ENCODE measurements around the gene LRCH1.

DNA sequence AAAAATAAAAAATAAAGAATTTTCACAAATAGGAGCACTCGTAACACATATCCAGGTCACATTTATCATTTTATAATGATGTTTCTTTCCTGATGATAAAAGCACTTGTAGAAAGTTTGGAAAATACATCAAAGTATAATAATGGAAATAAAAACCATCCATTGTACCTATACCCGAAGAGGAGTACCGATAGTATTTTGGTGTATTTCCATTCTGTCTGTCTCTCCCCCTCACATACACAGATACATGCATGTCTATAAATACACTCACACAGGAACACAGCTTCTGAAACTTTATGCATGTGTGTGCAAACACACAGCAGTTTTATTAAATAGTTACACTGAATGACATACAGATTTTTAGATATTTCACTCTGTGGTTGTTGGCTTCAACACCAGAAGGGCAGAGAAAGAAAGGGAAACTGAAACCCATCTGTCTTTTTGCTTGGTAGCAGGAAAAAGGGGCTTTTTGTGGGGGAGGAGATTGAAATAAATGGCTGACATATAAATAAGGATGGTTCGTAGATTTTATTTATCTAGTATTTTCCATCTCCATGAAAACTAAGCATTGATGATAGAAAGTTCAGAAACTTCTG, 114.8 kb downstream of the LRCH1 start:
- TF ChIP-seq POLR2AphosphoS5 (IDR thresholded peaks at IDR 0.05; ENCODE audit: low read depth, low read length) (no peak), KLF15 (CRISPR knock-in tag; IDR thresholded peaks at IDR 0.05; ENCODE audit: borderline replicate concordance) (no peak), ZBTB21 (CRISPR knock-in tag; IDR thresholded peaks at IDR 0.05) (no peak), FIP1L1 (IDR thresholded peaks at IDR 0.05; ENCODE audit: borderline replicate concordance, insufficient read depth, low read depth, low read length) (no peak), ZNF329 (CRISPR knock-in tag; IDR thresholded peaks at IDR 0.05; ENCODE audit: low read depth) (no peak), POLR2G (IDR thresholded peaks at IDR 0.05; ENCODE audit: low read depth, low read length) (no peak), NONO (IDR thresholded peaks at IDR 0.05) (no peak), NONO (CRISPR knock-in tag; conservative IDR thresholded peaks at IDR 0.05) (no peak), TARDBP (CRISPR knock-in tag; IDR thresholded peaks at IDR 0.05) (no peak), KLF16 (CRISPR knock-in tag; IDR thresholded peaks at IDR 0.05) (no peak), RFX5 (IDR thresholded peaks at IDR 0.05; ENCODE audit: low read depth, low read length) (no peak), SP2 (CRISPR knock-in tag; IDR thresholded peaks at IDR 0.05) (no peak)
- TF ChIP-seq, protein P1, sequence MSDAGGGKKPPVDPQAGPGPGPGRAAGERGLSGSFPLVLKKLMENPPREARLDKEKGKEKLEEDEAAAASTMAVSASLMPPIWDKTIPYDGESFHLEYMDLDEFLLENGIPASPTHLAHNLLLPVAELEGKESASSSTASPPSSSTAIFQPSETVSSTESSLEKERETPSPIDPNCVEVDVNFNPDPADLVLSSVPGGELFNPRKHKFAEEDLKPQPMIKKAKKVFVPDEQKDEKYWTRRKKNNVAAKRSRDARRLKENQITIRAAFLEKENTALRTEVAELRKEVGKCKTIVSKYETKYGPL (CRISPR knock-in tag; IDR thresholded peaks at IDR 0.05) = no peak
- TF ChIP-seq, protein P2, sequence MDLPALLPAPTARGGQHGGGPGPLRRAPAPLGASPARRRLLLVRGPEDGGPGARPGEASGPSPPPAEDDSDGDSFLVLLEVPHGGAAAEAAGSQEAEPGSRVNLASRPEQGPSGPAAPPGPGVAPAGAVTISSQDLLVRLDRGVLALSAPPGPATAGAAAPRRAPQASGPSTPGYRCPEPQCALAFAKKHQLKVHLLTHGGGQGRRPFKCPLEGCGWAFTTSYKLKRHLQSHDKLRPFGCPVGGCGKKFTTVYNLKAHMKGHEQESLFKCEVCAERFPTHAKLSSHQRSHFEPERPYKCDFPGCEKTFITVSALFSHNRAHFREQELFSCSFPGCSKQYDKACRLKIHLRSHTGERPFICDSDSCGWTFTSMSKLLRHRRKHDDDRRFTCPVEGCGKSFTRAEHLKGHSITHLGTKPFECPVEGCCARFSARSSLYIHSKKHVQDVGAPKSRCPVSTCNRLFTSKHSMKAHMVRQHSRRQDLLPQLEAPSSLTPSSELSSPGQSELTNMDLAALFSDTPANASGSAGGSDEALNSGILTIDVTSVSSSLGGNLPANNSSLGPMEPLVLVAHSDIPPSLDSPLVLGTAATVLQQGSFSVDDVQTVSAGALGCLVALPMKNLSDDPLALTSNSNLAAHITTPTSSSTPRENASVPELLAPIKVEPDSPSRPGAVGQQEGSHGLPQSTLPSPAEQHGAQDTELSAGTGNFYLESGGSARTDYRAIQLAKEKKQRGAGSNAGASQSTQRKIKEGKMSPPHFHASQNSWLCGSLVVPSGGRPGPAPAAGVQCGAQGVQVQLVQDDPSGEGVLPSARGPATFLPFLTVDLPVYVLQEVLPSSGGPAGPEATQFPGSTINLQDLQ (CRISPR knock-in tag; IDR thresholded peaks at IDR 0.05) = no peak
- TF ChIP-seq, protein P3, sequence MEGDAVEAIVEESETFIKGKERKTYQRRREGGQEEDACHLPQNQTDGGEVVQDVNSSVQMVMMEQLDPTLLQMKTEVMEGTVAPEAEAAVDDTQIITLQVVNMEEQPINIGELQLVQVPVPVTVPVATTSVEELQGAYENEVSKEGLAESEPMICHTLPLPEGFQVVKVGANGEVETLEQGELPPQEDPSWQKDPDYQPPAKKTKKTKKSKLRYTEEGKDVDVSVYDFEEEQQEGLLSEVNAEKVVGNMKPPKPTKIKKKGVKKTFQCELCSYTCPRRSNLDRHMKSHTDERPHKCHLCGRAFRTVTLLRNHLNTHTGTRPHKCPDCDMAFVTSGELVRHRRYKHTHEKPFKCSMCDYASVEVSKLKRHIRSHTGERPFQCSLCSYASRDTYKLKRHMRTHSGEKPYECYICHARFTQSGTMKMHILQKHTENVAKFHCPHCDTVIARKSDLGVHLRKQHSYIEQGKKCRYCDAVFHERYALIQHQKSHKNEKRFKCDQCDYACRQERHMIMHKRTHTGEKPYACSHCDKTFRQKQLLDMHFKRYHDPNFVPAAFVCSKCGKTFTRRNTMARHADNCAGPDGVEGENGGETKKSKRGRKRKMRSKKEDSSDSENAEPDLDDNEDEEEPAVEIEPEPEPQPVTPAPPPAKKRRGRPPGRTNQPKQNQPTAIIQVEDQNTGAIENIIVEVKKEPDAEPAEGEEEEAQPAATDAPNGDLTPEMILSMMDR (CRISPR knock-in tag; IDR thresholded peaks at IDR 0.05) = no peak

All from HepG2 (cell line).